D721Med (cell line): ENCODE measurements around the gene TCL1A.

Experiments
- DNase-seq: peaks from one replicate; pipeline ENCODE4 v3.0.0; 2011; ENCODE audit warnings: low spot score; ENCODE audit not compliant: insufficient read length
- FAIRE-seq: peaks from 2 replicates; lab custom pipeline; 2011; peaks lifted over from hg19 to GRCh38; lab: Jason Lieb, UNC
- TF ChIP-seq, protein P1 (sequence below): IDR thresholded peaks from 2 replicates; pipeline ENCODE4 v1.5.1; 2012; ENCODE audit warnings: mild to moderate bottlenecking, control low read depth; ENCODE audit not compliant: insufficient read depth; ENCODE audit errors: missing control alignments

TCL1A gene

DNA sequence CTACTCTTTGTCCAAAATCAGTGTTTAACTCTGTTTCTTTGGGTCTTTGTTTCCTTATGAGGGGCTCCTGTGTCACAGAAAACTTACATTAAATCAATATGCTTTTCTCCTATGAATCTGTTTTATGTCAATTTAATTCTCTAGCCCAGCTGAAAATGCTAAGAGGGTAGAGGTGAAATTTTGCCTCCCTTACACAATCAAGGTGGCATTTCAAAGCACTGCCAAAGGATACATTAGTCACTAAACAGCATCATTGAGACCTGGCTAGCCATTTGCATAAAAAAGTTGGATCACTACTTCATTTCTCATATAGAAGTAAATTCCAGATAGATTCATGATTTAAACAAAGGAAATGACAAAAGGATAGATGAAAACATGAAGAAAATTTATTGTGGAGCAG is 15.6 kb downstream of the TCL1A start:
- TF ChIP-seq, protein P1, sequence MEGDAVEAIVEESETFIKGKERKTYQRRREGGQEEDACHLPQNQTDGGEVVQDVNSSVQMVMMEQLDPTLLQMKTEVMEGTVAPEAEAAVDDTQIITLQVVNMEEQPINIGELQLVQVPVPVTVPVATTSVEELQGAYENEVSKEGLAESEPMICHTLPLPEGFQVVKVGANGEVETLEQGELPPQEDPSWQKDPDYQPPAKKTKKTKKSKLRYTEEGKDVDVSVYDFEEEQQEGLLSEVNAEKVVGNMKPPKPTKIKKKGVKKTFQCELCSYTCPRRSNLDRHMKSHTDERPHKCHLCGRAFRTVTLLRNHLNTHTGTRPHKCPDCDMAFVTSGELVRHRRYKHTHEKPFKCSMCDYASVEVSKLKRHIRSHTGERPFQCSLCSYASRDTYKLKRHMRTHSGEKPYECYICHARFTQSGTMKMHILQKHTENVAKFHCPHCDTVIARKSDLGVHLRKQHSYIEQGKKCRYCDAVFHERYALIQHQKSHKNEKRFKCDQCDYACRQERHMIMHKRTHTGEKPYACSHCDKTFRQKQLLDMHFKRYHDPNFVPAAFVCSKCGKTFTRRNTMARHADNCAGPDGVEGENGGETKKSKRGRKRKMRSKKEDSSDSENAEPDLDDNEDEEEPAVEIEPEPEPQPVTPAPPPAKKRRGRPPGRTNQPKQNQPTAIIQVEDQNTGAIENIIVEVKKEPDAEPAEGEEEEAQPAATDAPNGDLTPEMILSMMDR, result no peak
- DNase-seq, result no peak
- FAIRE-seq, result no peak

DNA sequence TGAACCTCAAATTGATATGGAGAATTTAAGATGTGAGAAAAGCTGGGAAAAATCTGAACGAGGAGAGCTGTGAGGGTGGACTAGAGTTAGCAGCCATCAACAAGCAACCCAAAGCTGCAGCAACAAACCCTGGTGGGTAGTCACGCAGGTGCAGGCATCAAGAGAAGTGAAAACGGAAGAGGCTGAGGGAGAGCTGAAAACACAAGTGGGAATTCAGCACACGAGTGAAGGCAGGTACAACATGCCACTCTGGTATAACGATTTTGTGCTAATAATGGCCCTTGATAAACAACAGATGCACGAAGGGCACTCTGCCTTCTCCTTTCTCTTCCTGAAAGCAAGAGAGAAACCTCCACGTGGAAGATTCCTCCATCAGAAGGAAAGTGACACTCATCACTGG is 16.2 kb downstream of the TCL1A start:
- no peak for FAIRE-seq
- TF ChIP-seq, protein P1, result no peak
- DNase-seq, result no peak

DNA sequence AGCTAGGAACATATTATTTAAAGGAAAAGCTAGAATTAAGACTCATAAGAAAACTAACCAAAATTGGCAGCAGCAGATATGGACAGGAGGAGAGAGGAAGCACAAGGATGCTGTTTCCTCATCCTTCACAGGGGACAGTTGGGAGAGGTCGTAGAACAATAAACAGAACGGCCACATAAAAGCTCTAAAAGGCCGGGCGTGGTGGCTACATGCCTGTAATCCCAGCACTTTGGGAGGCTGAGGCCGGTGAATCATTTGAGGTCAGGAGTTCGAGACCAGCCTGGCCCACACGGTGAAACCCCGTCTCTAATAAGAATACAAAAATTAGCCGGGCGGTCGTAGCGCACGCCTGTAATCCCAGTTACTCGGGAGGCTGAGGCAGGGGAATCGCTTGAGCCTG is 17.2 kb downstream of the TCL1A start:
- FAIRE-seq (no peak), DNase-seq (no peak)
- TF ChIP-seq, protein P1, result no peak

DNA sequence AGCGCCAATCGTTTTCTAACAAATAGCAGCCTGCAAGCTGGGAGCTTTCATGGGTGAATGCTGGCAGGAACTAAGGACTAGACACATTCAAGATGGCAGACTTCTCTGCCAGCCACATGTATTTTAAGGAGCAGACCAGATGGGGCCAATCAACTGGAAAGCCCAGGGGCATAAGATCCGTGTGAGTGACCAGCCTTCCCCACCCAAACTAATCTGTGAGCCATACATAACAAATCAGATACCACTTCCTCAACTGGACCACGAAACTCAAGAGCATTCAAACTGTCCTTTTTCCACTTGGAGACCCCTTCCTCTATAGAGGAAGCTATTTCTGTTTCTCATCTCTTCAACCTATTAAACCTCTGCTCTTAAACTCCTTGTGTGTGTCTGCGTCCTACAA is 18.0 kb downstream of the TCL1A start:
- FAIRE-seq (no peak), DNase-seq (no peak)
- TF ChIP-seq, protein P1, result no peak

DNA sequence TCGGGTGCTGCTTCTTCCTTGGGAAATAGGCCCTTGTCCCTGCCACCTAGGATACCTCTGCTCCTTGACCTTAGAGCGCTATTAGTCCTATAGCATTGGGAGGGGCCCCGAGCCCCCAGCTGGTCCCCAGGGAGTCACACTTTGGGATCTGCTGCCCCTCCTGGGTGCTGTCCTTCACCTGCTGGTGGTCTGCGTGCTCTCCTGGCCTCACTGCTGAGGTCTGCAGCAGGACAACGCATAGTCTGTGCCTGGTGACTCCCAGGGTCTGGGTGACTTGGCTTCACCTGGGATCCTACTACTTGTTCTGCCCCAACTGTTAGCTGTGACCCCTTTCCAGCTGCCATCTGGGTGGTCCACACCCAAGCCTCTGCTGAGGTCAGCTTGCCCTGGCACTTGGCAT is 18.9 kb downstream of the TCL1A start:
- TF ChIP-seq, protein P1, result no peak
- DNase-seq (no peak), FAIRE-seq (no peak)

DNA sequence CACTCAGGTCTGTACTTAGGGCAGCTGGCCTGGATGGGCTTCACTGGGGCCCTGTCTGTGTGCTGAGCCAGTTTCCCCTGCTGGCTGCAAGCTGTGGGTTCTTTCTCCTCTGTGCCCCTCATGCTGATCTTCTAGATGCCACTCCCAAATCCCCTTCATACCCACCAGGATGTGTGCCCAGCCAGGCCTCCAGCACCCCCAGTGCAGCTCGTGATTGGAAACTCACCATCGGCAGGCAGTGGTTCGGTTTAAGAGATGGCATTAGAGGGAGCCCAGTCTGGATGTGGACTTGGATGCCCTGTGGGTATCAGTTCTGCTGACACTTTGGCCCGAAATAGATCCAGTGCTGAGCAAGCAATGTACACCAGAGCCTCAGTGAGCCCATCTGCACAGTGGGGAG is 21.8 kb downstream of the TCL1A start:
- FAIRE-seq, result no peak
- DNase-seq, result no peak
- TF ChIP-seq, protein P1, result no peak

DNA sequence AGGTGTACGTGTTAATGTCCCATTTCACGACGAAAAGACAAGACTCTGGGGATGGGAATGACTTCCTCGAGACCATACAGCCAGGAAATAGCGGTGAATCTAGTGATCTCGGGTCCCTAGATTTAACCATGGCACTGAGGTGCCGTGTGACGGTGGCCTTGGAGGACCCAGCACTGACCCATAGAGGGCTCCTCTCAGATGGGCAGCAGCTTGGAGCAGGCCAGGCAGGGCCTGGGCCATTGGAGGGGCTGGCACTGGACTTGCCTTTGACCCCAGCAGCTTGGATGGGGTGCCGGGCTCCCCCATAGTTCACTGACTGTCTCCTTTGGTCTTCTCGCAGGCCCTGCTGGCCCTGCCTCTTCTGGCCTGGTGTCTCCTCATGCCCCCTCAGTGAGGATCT is 22.3 kb downstream of the TCL1A start:
- FAIRE-seq (no peak), DNase-seq (no peak)
- TF ChIP-seq, protein P1, result no peak
